Glomerular endothelial cell (primary cell): ENCODE data around the gene MAML2. TPM values are rescaled to one million over a fixed set of nuclear protein-coding genes. Genes with fewer than 3 reads are reported as not detected.
A peak's percentile ranks its signal among the peaks of the same experiment; 100 is the strongest.

ENCODE experiments used
- DNase-seq: peaks from one replicate; pipeline ENCODE4 v3.0.0-alpha.2; 2011; ENCODE audit warnings: low read depth, low spot score; ENCODE audit errors: extremely low read depth
- total RNA-seq: library from RNA; depleted of rRNA; stranded (reverse); fragments of >200 nt; gene quantifications from 2 replicates; pipeline ENCODE4 v1.2.3, GENCODE V29; 2015

MAML2 gene
- total RNA-seq, 1 donor from 2014 or later = 20.0 TPM

DNA sequence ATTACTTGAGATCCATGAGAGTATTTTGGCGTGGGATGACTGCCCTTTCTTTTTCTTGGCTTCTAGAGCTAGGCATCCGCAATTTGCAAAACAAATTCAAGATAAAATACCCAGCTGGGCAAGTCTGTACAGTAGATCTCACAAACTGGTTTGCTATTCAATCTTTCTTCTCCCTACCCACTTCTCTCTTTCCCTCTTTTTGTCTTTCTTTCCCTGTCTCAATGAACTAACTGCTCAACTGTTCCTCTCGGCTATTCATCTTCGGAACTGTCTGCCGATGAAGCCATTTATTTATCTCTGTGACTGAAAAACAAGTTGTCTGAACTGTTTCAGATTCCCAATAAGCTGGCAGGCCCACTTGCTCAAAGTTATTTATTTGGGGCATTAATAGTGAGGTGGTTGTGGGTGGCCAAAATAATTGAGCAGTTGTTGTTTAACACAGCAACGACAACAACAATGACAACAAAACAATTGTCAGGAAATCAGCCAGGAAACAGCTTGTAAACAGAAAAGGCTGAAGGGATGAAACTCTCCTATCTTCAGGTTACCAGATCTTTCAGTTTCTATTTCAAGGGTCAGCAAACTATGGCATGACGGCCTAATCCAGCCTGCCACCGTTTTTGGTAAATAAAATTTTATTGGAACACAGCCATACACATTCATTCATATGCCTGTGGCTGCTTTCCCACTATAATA is 343.1 kb downstream of the MAML2 start:
- DNase-seq = no peak

- DNase-seq = no peak
Observed at GRCh38 chr11:95996621-95997235, 346.3 kb downstream of the MAML2 start.

GRCh38 chr11:95994329-95994728 is 348.7 kb downstream of the MAML2 start:
- DNase-seq = no peak

DNA sequence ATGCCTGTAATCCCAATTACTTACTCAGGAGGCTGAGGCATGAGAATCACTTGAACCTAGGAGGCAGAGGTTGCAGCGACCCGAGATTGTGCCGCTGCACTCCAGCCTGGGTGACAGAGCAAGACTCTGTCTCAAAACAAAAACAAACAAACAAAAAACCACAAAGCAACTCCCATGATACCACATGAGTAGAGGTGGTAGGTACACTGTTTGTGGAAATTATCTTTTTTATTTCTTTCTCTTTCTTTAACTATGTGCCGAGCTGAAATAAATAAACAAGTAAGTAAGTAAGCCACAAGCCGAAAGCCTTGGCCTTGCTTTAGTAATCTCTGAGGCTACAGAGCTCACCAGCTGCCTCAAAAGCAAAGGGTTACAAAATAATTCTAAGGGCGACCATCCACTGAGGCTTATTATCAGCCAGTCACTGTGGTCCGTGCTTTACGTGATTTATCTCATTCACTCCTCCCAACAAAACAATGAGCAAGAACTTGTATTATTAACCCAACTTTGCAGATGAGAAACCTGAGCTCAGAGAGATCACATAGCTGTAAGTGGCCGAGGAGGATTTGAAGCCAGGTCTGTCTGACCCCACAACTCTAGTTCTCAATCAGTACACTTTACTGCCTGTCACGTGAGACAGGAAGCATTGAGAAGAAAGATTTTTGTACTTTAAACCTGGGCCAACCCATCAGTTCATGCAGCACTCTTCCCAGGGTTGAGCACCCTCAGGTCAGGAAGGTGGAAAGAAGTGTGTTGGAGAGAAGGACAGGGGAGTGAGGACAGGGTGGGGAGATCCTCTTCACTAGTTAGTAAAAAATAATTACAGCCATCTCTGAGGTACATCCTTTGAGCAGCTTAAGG is 349.3 kb downstream of the MAML2 start:
- DNase-seq = no peak

DNA sequence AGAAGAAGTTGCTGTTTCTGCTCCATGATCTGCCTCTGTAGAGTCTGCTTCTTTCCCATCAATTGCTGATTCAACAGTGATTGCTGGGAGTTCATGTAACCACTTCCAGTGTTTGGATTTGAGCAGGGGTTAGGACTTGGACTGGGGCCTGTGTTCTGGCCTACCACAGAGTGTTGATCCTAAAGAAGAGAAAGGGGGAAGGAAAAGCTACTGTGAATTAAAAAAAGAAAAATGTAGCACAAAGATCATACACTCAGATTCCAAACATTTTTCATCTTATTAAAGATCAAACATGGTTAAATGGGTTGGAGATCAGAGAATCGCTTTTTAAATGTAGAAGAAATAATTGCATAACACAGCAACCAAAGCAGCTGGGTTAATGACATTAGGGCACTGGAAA is 351.4 kb downstream of the MAML2 start:
- DNase-seq = no peak

DNA sequence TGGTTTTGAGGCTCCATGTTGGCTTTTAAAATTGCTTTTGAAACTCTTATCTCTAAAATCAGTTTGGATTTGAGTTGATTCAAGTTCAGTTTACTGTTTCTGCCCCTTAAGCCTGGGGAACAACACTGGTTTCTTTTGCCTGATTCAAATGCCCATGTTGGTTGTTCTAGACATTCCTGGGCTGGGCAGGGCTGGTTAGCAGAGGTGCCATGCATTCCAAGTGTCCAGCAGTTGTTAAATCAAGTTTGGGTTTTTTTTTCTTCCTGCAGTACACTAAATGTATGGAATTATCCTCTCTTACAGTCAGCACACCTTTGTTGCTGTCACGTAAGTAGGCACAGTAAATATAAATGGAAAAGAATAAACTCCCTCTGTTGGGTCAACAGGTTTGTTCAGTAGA is 351.9 kb downstream of the MAML2 start:
- no peak for DNase-seq

DNA sequence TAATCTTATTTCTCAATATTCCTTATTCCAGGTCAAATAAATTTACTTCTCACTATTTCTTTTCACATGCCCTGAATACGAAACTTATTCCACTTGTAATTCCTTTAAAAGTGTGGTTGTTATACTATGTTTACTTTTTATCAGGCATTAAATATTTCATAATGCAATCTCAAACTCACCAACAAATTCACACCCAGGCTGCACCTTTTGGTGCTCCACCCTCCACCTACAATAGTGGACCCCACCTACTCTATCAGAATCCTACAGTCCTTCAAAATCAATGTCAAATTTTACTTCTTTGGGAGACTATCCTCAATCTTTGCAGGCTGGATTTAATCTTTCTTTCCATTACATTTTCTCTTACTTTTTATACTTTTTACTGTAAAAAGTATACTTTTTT is 353.2 kb downstream of the MAML2 start:
- DNase-seq = no peak

DNA sequence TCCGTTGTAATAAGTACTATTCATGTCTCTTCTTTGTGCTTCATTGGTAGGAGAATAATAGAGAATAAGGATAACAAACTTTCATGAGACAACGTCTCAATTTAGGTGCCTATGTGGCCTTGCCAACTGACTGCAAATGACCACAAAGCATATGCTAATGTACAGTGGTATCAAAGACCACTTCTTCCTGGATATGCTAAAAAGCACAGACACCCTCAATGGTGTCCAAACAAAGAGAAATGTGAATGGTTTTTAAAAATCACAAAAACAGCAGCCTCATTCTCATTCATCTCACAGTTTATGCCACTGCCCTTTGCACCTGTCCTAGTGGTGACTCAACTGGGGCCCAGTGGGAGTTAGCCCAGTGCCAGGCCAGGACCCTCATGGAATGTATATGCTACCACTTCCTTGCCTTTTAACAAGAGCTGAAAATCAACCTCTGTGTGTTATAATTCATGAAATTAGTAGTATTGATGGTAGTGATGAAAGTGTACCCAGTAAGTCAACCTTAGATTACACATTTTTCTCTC is 353.9 kb downstream of the MAML2 start:
- DNase-seq = no peak

DNA sequence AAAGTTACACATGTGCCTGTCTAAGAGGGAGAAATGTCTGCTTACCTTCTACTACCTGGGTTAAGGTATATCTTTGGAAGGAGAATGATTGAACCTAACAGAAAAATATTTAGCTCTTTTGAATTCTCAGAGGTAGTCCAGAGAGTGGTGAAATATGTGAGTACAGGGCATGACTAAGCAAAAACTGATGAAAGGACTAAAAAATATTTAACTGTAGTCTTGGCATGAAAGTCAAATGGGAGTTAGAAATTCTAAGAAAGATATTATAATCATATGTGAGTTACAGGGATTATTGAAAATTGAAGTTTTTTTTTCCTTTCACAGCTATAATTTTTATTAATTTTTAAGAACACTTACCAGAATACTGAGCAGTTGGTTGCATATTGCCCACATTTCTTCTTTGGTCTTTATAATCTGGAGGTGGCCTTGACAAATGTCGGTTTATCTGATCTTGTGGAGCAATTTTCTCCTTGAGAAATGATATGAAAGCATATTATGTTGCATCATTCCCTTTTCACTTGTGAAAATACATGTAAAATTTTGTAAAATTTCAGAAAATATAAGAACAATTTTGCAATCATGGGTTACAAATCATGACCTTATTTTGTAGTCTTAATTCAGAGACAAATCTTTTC is 357.7 kb downstream of the MAML2 start:
- no peak for DNase-seq

DNA sequence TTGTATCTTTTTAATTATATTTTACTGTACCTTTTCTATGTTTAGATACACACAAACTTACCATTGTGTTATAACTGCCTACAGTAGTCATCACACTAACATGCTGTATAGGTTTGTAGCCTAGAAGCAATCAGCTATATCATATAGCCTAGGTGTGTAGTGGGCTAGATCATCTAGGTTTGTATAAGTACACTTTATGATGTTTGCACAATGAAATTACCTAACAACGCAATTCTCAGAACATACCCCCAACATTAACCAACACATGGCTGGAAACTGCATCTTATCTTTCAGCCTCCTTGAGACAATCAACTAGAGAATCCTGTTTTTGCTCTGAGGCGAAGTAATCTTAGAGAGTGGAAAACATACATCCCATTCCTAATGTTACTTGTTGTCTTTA is 358.9 kb downstream of the MAML2 start:
- no peak for DNase-seq

- peak; percentile 71 for DNase-seq
Observed at GRCh38 chr11:95977534-95978174, 365.3 kb downstream of the MAML2 start.

GRCh38 chr11:95976550-95976949 is 366.4 kb downstream of the MAML2 start:
- DNase-seq = no peak

- DNase-seq = no peak
Observed at GRCh38 chr11:95975343-95975742, 367.7 kb downstream of the MAML2 start.

- no peak for DNase-seq
Observed at GRCh38 chr11:95972060-95972459, 370.9 kb downstream of the MAML2 start.

- DNase-seq = no peak
Observed at GRCh38 chr11:95968585-95968984, 374.4 kb downstream of the MAML2 start.

DNA sequence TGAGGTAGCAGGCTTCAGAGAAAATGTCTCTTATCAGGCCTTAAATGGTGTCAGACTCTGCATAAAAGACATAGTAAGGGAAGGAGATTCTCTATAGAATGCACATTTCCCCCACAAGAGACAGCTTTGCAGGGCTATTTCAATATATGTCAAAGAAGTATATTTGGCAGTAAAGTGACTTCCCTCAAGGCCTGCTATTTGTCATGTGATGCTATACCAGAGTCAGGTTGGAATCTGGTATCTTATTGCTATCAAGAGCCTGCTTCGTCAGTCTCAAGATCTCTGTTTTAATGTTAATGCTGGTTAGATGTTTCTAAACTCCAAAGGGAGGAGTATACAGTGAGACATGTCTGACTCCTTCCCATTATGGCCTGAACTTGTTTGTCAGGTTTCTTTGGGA is 378.7 kb downstream of the MAML2 start:
- no peak for DNase-seq

DNA sequence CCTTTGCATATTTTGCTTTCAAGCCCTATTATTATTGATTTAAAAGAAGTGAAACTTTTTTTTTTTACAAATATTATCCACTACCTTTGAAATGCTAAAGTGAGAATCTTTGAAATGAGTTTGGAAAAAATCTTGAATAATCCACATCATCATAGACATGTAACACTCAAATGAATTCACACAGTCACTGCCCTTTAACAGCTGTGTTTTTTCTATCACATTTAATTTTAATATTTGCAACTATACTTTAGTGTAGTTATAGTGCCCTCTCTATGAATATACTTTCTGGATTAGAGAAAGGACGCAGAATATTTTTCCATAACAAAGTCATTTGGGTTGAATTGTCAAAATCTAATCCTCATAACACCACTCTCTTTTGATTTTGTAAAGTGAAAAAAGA is 381.2 kb downstream of the MAML2 start:
- DNase-seq = no peak

DNA sequence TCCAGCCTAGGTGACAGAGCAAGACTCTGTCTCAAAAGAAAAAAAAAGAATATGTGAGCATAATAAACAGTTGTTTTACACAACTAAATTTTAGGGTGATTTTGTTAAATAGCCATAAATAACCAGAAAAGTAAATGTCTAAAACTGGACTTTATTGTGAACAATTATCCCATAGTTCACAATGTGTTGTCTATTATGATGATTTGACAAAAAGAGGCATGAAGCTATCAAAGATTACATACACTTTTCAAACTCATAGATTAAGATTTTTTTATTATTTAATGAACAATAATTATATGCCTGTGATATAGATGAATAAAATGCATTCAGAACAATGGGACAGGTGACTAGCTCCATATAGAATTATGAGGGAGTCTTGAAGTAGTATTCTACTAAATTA is 392.1 kb downstream of the MAML2 start:
- DNase-seq = no peak

- no peak for DNase-seq
Observed at GRCh38 chr11:95948637-95949036, 394.4 kb downstream of the MAML2 start.

DNA sequence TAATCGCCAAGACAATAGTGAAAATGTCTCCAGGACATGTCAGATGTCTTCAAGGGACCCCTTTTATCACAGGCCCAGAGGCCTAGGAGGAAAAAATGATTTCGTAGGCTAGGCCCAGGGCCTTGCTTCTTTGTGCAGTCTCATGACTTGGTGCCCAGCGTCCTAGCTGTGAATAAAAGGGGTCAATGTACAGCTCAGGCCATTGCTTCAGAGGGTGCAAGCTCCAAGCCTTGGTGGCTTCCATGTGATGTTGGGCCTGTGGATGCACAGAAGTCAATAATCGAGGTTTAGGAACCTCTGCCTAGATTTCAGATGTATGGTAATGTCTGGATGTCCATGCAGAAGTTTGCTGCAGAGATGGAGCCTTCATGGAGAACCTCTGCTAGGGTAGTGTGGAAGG is 398.4 kb downstream of the MAML2 start:
- no peak for DNase-seq

DNA sequence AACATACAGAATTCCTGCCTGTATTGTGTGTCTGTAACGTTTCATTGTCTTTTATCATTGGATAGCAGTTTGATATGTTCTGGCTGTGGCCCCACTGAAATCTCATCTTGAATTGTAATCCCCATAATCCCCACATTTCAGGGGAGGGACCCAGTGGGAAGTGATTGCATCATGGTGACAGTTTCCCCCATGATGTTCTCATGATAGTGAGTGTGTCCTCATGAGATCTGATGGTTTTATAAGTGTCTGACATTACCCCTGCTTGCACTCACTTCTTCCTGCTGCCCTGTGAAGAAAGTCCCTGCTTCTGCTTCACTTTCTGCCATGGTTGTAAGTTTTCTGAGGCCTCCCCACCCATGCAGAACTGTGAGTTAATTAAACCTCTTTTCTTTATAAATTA is 399.4 kb downstream of the MAML2 start:
- DNase-seq = no peak
